ENCODE measurements around the gene NR4A1. TPM values are rescaled to one million over a fixed set of nuclear protein-coding genes. Genes with fewer than 3 reads are reported as not detected.
A peak's percentile ranks its signal among the peaks of the same experiment; 100 is the strongest.

Gene NR4A1
- total RNA-seq, 3 donors from 2014 or later (not counting 1 experiment from before 2014, with no cell fraction given) = 72.5 to 177 (median 96.7) TPM

- H3K27ac Mint-ChIP-seq = peak overlapping the region in 1 of 2 donors; percentile 85
- ATAC-seq (no peak), DNase-seq (no peak)
- Histone ChIP-seq H3K27ac (ENCODE audit: low read length) (no peak overlapping the region), H3K9me3 (ENCODE audit: control insufficient read depth, insufficient read depth, low read length) (no peaks in the 10 kb centered on the region), H3K4me1 (ENCODE audit: control insufficient read depth, insufficient read depth, low read length) (peaks cover 30% of the 10 kb centered on the region), H3K36me3 (ENCODE audit: control insufficient read depth, insufficient read depth, low read length) (no peaks in the 10 kb centered on the region), H3K27me3 (ENCODE audit: control insufficient read depth, insufficient read depth, low read length) (no peaks in the 10 kb centered on the region), H3K4me3 (ENCODE audit: low read length) (no peak overlapping the region)
- H3K4me1 Mint-ChIP-seq = peaks cover 10 to 20% of the 10 kb centered on the region in 2 donors
- 87% methylated on average over 8 of the region's 8 CpGs for WGBS (ENCODE audit: insufficient coverage)
- H3K4me3 Mint-ChIP-seq = no peak overlapping the region
- H3K36me3 Mint-ChIP-seq = no peaks in the 10 kb centered on the region
- no peaks in the 10 kb centered on the region for H3K9me3 Mint-ChIP-seq
- TF ChIP-seq, protein P1, sequence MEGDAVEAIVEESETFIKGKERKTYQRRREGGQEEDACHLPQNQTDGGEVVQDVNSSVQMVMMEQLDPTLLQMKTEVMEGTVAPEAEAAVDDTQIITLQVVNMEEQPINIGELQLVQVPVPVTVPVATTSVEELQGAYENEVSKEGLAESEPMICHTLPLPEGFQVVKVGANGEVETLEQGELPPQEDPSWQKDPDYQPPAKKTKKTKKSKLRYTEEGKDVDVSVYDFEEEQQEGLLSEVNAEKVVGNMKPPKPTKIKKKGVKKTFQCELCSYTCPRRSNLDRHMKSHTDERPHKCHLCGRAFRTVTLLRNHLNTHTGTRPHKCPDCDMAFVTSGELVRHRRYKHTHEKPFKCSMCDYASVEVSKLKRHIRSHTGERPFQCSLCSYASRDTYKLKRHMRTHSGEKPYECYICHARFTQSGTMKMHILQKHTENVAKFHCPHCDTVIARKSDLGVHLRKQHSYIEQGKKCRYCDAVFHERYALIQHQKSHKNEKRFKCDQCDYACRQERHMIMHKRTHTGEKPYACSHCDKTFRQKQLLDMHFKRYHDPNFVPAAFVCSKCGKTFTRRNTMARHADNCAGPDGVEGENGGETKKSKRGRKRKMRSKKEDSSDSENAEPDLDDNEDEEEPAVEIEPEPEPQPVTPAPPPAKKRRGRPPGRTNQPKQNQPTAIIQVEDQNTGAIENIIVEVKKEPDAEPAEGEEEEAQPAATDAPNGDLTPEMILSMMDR (IDR thresholded peaks at IDR 0.05) = no peak
- peaks cover 0 to 4% of the 10 kb centered on the region in 2 donors for H3K27me3 Mint-ChIP-seq (ENCODE audit: low read depth in 2 of 2)
- intact Hi-C loops (cut with micrococcal nuclease) = loop anchor here (1.0 kb wide), 1 partner anchor 7 kb away; no protein-coding TSS in a partner anchor
Observed at GRCh38 chr12:52042706-52043385, 8.4 kb upstream of the NR4A1 start.

GRCh38 chr12:52043386-52044212, 7.6 kb upstream of the NR4A1 start:
- no peak for DNase-seq
- H3K9me3 Mint-ChIP-seq = no peaks in the 10 kb centered on the region
- Histone ChIP-seq H3K27ac (ENCODE audit: low read length) (no peak overlapping the region), H3K4me3 (ENCODE audit: low read length) (no peak overlapping the region), H3K9me3 (ENCODE audit: control insufficient read depth, insufficient read depth, low read length) (no peaks in the 10 kb centered on the region), H3K36me3 (ENCODE audit: control insufficient read depth, insufficient read depth, low read length) (no peaks in the 10 kb centered on the region), H3K4me1 (ENCODE audit: control insufficient read depth, insufficient read depth, low read length) (peaks cover 30% of the 10 kb centered on the region), H3K27me3 (ENCODE audit: control insufficient read depth, insufficient read depth, low read length) (no peaks in the 10 kb centered on the region)
- ATAC-seq = no peak
- WGBS (ENCODE audit: insufficient coverage) = 89% methylated on average over 21 of the region's 21 CpGs
- no peaks in the 10 kb centered on the region for H3K36me3 Mint-ChIP-seq
- intact Hi-C loops (cut with micrococcal nuclease) = no loop called here
- no peak overlapping the region for H3K27ac Mint-ChIP-seq
- H3K27me3 Mint-ChIP-seq (ENCODE audit: low read depth in 2 of 2) = peaks cover 0 to 2% of the 10 kb centered on the region in 2 donors
- H3K4me1 Mint-ChIP-seq = peaks cover 10 to 20% of the 10 kb centered on the region in 2 donors
- H3K4me3 Mint-ChIP-seq = no peak overlapping the region
- TF ChIP-seq, protein P1 (IDR thresholded peaks at IDR 0.05) = no peak

- no peaks in the 10 kb centered on the region for H3K27me3 ChIP-seq (ENCODE audit: control insufficient read depth, insufficient read depth, low read length)
- H3K36me3 ChIP-seq (ENCODE audit: control insufficient read depth, insufficient read depth, low read length) = no peaks in the 10 kb centered on the region
- no peak overlapping the region for H3K4me3 Mint-ChIP-seq
- H3K4me3 ChIP-seq (ENCODE audit: low read length) = no peak overlapping the region
- H3K27ac Mint-ChIP-seq = peak overlapping the region in 1 of 2 donors; percentile 61
- H3K9me3 Mint-ChIP-seq = no peaks in the 10 kb centered on the region
- peaks cover 0 to 6% of the 10 kb centered on the region in 2 donors for H3K27me3 Mint-ChIP-seq (ENCODE audit: low read depth in 2 of 2)
- TF ChIP-seq, protein P1 (IDR thresholded peaks at IDR 0.05) = no peak
- no peak overlapping the region for H3K27ac ChIP-seq (ENCODE audit: low read length)
- no peaks in the 10 kb centered on the region for H3K9me3 ChIP-seq (ENCODE audit: control insufficient read depth, insufficient read depth, low read length)
- ATAC-seq (no peak), DNase-seq (no peak)
- H3K4me1 ChIP-seq (ENCODE audit: control insufficient read depth, insufficient read depth, low read length) = peaks cover 30% of the 10 kb centered on the region
- no peaks in the 10 kb centered on the region for H3K36me3 Mint-ChIP-seq
- intact Hi-C loops (cut with micrococcal nuclease) = no loop called here
- 89% methylated on average over 18 of the region's 18 CpGs for WGBS (ENCODE audit: insufficient coverage)
- H3K4me1 Mint-ChIP-seq = peaks cover 16 to 25% of the 10 kb centered on the region in 2 donors
Observed at GRCh38 chr12:52044292-52044983, 6.8 kb upstream of the NR4A1 start.

Measured in natural killer cell (primary cell).